H9 (cell line): Measurements from ENCODE around the gene FLACC1. TPM values are rescaled to one million over a fixed set of nuclear protein-coding genes. Genes with fewer than 3 reads are reported as not detected.

Experiments used
- DNase-seq: peaks from one replicate; pipeline ENCODE4 v3.0.0-alpha.2; 2017
- H2AFZ ChIP-seq: one replicate; pipeline ENCODE4 v1.6.1; 2013; ENCODE audit warnings: mild to moderate bottlenecking, low read length, control low read depth, moderate library complexity
- H2AK5ac ChIP-seq: 2 replicates; pipeline ENCODE4 v1.6.1; 2013; ENCODE audit warnings: low read length, control low read depth, mixed read lengths; ENCODE audit not compliant: insufficient read length
- H2BK120ac ChIP-seq: one replicate; pipeline ENCODE4 v1.6.1; 2013; ENCODE audit warnings: low read depth, mild to moderate bottlenecking, low read length, control low read depth, inconsistent platforms; ENCODE audit not compliant: poor library complexity, severe bottlenecking
- H2BK12ac ChIP-seq: 2 replicates; pipeline ENCODE4 v1.6.1; 2013; ENCODE audit warnings: low read length, control low read depth, mixed read lengths, low read depth; ENCODE audit not compliant: insufficient read length
- H2BK15ac ChIP-seq: 2 replicates; pipeline ENCODE4 v1.6.1; 2013; ENCODE audit warnings: low read depth, low read length, control low read depth
- H2BK20ac ChIP-seq: one replicate; pipeline ENCODE4 v1.6.1; 2013; ENCODE audit warnings: low read depth, mild to moderate bottlenecking, low read length, control low read depth, inconsistent platforms; ENCODE audit not compliant: poor library complexity, severe bottlenecking
- H2BK5ac ChIP-seq: 2 replicates; pipeline ENCODE4 v1.6.1; 2013; ENCODE audit warnings: low read length, control low read depth, mixed read lengths; ENCODE audit not compliant: insufficient read length
- H3K14ac ChIP-seq: 2 replicates; pipeline ENCODE4 v1.6.1; 2013; ENCODE audit warnings: low read length, control low read depth; ENCODE audit not compliant: insufficient read depth
- H3K18ac ChIP-seq: 2 replicates; pipeline ENCODE4 v1.6.1; 2013; ENCODE audit warnings: low read depth, mild to moderate bottlenecking, mixed read lengths, low read length, control low read depth; ENCODE audit not compliant: insufficient read length
- H3K23ac ChIP-seq: 2 replicates; pipeline ENCODE4 v1.6.1; 2013; ENCODE audit warnings: low read length, control low read depth, mixed read lengths, low read depth; ENCODE audit not compliant: insufficient read length
- H3K23me2 ChIP-seq: 2 replicates; pipeline ENCODE4 v1.6.1; 2013; ENCODE audit warnings: low read depth, mild to moderate bottlenecking, mixed read lengths, low read length, control low read depth; ENCODE audit not compliant: insufficient read length, poor library complexity, severe bottlenecking
- H3K27ac ChIP-seq: 2 replicates; pipeline ENCODE4 v1.5.1; 2013; ENCODE audit warnings: low read length, control low read depth, mixed read lengths, low read depth; ENCODE audit not compliant: insufficient read length
- H3K27me3 ChIP-seq: 2 replicates; pipeline ENCODE4 v1.6.1; 2013; ENCODE audit warnings: low read length, control low read depth, inconsistent platforms; ENCODE audit not compliant: insufficient read depth
- H3K4ac ChIP-seq: 2 replicates; pipeline ENCODE4 v1.6.1; 2013; ENCODE audit warnings: low read depth, mild to moderate bottlenecking, control low read depth, inconsistent platforms, low read length, moderate library complexity
- H3K4me1 ChIP-seq: 2 replicates; pipeline ENCODE4 v1.6.1; 2013; ENCODE audit warnings: low read length, control low read depth, inconsistent platforms; ENCODE audit not compliant: insufficient read depth
- H3K4me2 ChIP-seq: 2 replicates; pipeline ENCODE4 v1.6.1; 2013; ENCODE audit warnings: low read length, control low read depth, mixed read lengths; ENCODE audit not compliant: insufficient read length, insufficient read depth
- H3K56ac ChIP-seq: 2 replicates; pipeline ENCODE4 v1.6.1; 2013; ENCODE audit warnings: low read depth, mild to moderate bottlenecking, mixed read lengths, low read length, control low read depth; ENCODE audit not compliant: insufficient read length
- H3K79me1 ChIP-seq: 2 replicates; pipeline ENCODE4 v1.6.1; 2013; ENCODE audit warnings: low read depth, mild to moderate bottlenecking, moderate library complexity, low read length, control low read depth, inconsistent platforms; ENCODE audit not compliant: insufficient read depth, poor library complexity, severe bottlenecking
- H3K79me2 ChIP-seq: 2 replicates; pipeline ENCODE4 v1.6.1; 2013; ENCODE audit warnings: low read length, control low read depth, inconsistent platforms; ENCODE audit not compliant: insufficient read depth
- H3K9ac ChIP-seq: 2 replicates; pipeline ENCODE4 v1.6.1; 2013; ENCODE audit warnings: low read length, control low read depth, mixed read lengths; ENCODE audit not compliant: insufficient read length; ENCODE audit errors: extremely low read depth
- H3K9me3 ChIP-seq: one replicate; pipeline ENCODE4 v1.6.1; 2013; ENCODE audit warnings: low read depth, low read length, inconsistent platforms; ENCODE audit not compliant: control insufficient read depth
- H3T11ph ChIP-seq: one replicate; pipeline ENCODE4 v1.6.1; 2013; ENCODE audit warnings: mild to moderate bottlenecking, low read length, control low read depth, inconsistent platforms
- H4K20me1 ChIP-seq: one replicate; pipeline ENCODE4 v1.6.1; 2013; ENCODE audit not compliant: control insufficient read depth, insufficient read length, insufficient read depth
- H4K5ac ChIP-seq: 2 replicates; pipeline ENCODE4 v1.6.1; 2013; ENCODE audit warnings: low read depth, mild to moderate bottlenecking, mixed read lengths, low read length, control low read depth; ENCODE audit not compliant: insufficient read length
- H4K8ac ChIP-seq: replicated peaks from 2 replicates; pipeline ENCODE4 v1.6.1; 2013; ENCODE audit warnings: low read length, control low read depth, mixed read lengths, low read depth; ENCODE audit not compliant: insufficient read length
- H4K91ac ChIP-seq: 2 replicates; pipeline ENCODE4 v1.6.1; 2013; ENCODE audit warnings: low read depth, mild to moderate bottlenecking, moderate library complexity, mixed read lengths, low read length, control low read depth; ENCODE audit not compliant: insufficient read length
- H3K27ac Mint-ChIP-seq, 3 experiments: 2 replicates in 2 of 3; 3 replicates in 1 of 3; pipeline ENCODE4 v1.8.0; 2020 to 2021; ENCODE audit warnings: mixed read lengths in 3 of 3, mild to moderate bottlenecking in 1 of 3, moderate library complexity in 1 of 3
- H3K27me3 Mint-ChIP-seq: 2 replicates; pipeline ENCODE4 v1.8.0; 2021; ENCODE audit warnings: low read depth, mild to moderate bottlenecking, moderate library complexity, mixed read lengths
- H3K36me3 Mint-ChIP-seq, 3 experiments: 2 replicates in 2 of 3; 3 replicates in 1 of 3; pipeline ENCODE4 v1.8.0; 2020 to 2021; ENCODE audit warnings: low read depth in 3 of 3, mixed read lengths in 3 of 3; ENCODE audit not compliant: insufficient read depth in 1 of 3
- H3K4me1 Mint-ChIP-seq, 2 experiments: 2 replicates each; pipeline ENCODE4 v1.8.0; 2020; ENCODE audit warnings: mixed read lengths in 2 of 2
- H3K4me3 Mint-ChIP-seq, 2 experiments: 2 replicates in 1 of 2; 3 replicates in 1 of 2; pipeline ENCODE4 v1.8.0; 2020 to 2021; ENCODE audit warnings: mild to moderate bottlenecking in 2 of 2, mixed read lengths in 2 of 2, moderate library complexity in 1 of 2
- H3K9me3 Mint-ChIP-seq, 2 experiments: 2 replicates in 1 of 2; 3 replicates in 1 of 2; pipeline ENCODE4 v1.8.0; 2020; ENCODE audit warnings: mild to moderate bottlenecking in 2 of 2, mixed read lengths in 2 of 2, moderate library complexity in 1 of 2
- CTCF ChIP-seq: fragments of 200-600 bp; sonication (generic); conservative IDR thresholded peaks from 3 replicates; pipeline ENCODE4 v1.8.0; 2021; ENCODE audit warnings: antibody characterized with exemption, mild to moderate bottlenecking
- WGBS: extraction: QIAGEN DNeasy Blood & Tissue Kit; methylation state at CpG from one replicate; pipeline ENCODE4 v1.1.7; 2013; ENCODE audit warnings: missing lambda C conversion rate, low lambda C conversion rate, mixed read lengths; ENCODE audit not compliant: insufficient read length; ENCODE audit errors: extremely low coverage; 5-methylcytosine and 5-hydroxymethylcytosine counted together
- total RNA-seq: library from RNA; stranded (reverse); gene quantifications from 2 replicates; pipeline ENCODE4 v1.2.1, GENCODE V29; 2021

The FLACC1 gene
- total RNA-seq, 1 experiment from 2014 or later, result 0.42 TPM

GRCh38 chr2:201360256-201360655 is 3.1 kb upstream of the FLACC1 start:
- H2AK5ac ChIP-seq, result no peak overlapping the region
- no peak overlapping the region for H3K56ac ChIP-seq
- H3K79me1 ChIP-seq, result no peaks in the 10 kb centered on the region
- no peak overlapping the region for H2BK120ac ChIP-seq
- no peak overlapping the region for H3K4ac ChIP-seq
- Mint-ChIP-seq H3K36me3 (peaks cover 0 to 7% (median 5%) of the 10 kb centered on the region in 3 experiments; a peak in 4 of 7 replicates), H3K27me3 (no peaks in the 10 kb centered on the region), H3K4me1 (peaks cover 5% of the 10 kb centered on the region in 2 experiments; a peak in 3 of 4 replicates), H3K27ac (no peak overlapping the region; a peak in 1 of 7 replicates), H3K4me3 (no peak overlapping the region), H3K9me3 (peaks cover 0 to 4% of the 10 kb centered on the region in 2 experiments; a peak in 2 of 5 replicates)
- H3K4me1 ChIP-seq, result no peaks in the 10 kb centered on the region
- H2BK12ac ChIP-seq, result no peak overlapping the region
- no peaks in the 10 kb centered on the region for H4K20me1 ChIP-seq
- no peak overlapping the region for H3K14ac ChIP-seq
- H4K8ac ChIP-seq, result no peak overlapping the region
- H3K79me2 ChIP-seq, result no peaks in the 10 kb centered on the region
- H3T11ph ChIP-seq, result no peak overlapping the region
- no peaks in the 10 kb centered on the region for H3K9me3 ChIP-seq
- TF ChIP-seq CTCF, result no peak
- no peaks in the 10 kb centered on the region for H3K23me2 ChIP-seq
- no CpG with 5 or more reads among the region's 4 CpGs for WGBS
- H4K91ac ChIP-seq, result no peak overlapping the region
- H3K18ac ChIP-seq, result no peak overlapping the region
- H3K27me3 ChIP-seq, result no peaks in the 10 kb centered on the region
- no peak for DNase-seq
- H2BK20ac ChIP-seq, result no peak overlapping the region
- no peak overlapping the region for H3K27ac ChIP-seq
- H3K9ac ChIP-seq, result no peak overlapping the region
- no peak overlapping the region for H3K23ac ChIP-seq
- no peak overlapping the region for H2BK5ac ChIP-seq
- H3K4me2 ChIP-seq, result no peak overlapping the region
- no peak overlapping the region for H2AFZ ChIP-seq
- H4K5ac ChIP-seq, result no peak overlapping the region
- no peak overlapping the region for H2BK15ac ChIP-seq
